ENCODE measurements around the gene UPK1B. TPM values are rescaled to one million over a fixed set of nuclear protein-coding genes. Genes with fewer than 3 reads are reported as not detected.
"Not testable (repeated sequence)": the region's sequence is repeated elsewhere in the genome, so short reads cannot be mapped to it uniquely, and the experiment has no call there.

The UPK1B gene
- under 1 TPM in 1 of 2 experiments, not detected in 1; 0.21 TPM for total RNA-seq

DNA sequence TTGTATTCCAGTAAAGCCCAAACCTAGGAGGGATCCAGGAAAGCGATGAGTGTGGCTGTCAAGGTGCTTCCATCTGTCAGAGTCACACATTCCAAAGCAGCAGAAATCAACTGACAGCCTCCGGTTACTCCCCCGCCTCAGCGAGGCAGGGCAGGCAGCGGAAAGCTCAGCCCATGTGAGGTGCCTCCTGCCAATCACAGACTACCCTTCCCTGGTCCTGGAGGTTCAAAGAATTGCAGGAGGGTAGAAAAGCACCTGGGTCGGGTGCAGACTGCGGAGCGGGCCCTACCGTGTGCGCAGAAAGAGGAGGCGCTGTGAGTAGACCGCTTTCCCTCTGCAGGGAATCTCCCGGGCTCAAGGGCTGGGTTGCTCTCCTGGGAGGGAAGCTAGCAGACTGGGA, at the start of gene UPK1B:
Gene UPK1B (plus strand): TSS at position 274 of the 400 bp plus-strand sequence. CDS start 13,144 bp downstream, outside the sequence.
- no peak for DNase-seq
- H3K9me3 Mint-ChIP-seq = no peaks in the 10 kb centered on the region

GRCh38 chr3:119125342-119125741, 48.1 kb upstream of the UPK1B start:
- intact Hi-C loops (cut with micrococcal nuclease) = no loop called here
- Mint-ChIP-seq H3K27me3 (ENCODE audit: low read depth) (no peaks in the 10 kb centered on the region), H3K9me3 (no peaks in the 10 kb centered on the region)

More for the DNA sequence above, at the start of gene UPK1B:
- Mint-ChIP-seq H3K4me1 (ENCODE audit: low read depth) (no peaks in the 10 kb centered on the region), H3K27me3 (ENCODE audit: low read depth) (peaks cover 2% of the 10 kb centered on the region), H3K36me3 (ENCODE audit: low read depth) (no peaks in the 10 kb centered on the region), H3K4me3 (no peak within 1 kb of the TSS), H3K27ac (no peak within 1 kb of the TSS)
- CTCF ChIA-PET = no interaction called here
- intact Hi-C loops (cut with micrococcal nuclease) = no loop called here

GRCh38 chr3:119125742-119126504, 47.5 kb upstream of the UPK1B start:
- no peaks in the 10 kb centered on the region for H3K4me1 Mint-ChIP-seq (ENCODE audit: low read depth)
- no peak for DNase-seq
- no peak overlapping the region for H3K27ac Mint-ChIP-seq
- no peaks in the 10 kb centered on the region for H3K9me3 Mint-ChIP-seq
- H3K4me3 Mint-ChIP-seq = no peak overlapping the region
- H3K27me3 Mint-ChIP-seq (ENCODE audit: low read depth) = no peaks in the 10 kb centered on the region
- CTCF ChIA-PET = no interaction called here
- intact Hi-C loops (cut with micrococcal nuclease) = no loop called here
- H3K36me3 Mint-ChIP-seq (ENCODE audit: low read depth) = no peaks in the 10 kb centered on the region

More at GRCh38 chr3:119125342-119125741, 48.1 kb upstream of the UPK1B start:
- CTCF ChIA-PET = interaction anchor here (1.1 kb wide), 1 partner anchor 21 kb away, joined by 4 read pairs; the partner anchor contains the start of gene TEX55
- H3K4me1 Mint-ChIP-seq (ENCODE audit: low read depth) = no peaks in the 10 kb centered on the region
- no peak overlapping the region for H3K27ac Mint-ChIP-seq
- H3K36me3 Mint-ChIP-seq (ENCODE audit: low read depth) = no peaks in the 10 kb centered on the region
- no peak for DNase-seq
- no peak overlapping the region for H3K4me3 Mint-ChIP-seq

DNA sequence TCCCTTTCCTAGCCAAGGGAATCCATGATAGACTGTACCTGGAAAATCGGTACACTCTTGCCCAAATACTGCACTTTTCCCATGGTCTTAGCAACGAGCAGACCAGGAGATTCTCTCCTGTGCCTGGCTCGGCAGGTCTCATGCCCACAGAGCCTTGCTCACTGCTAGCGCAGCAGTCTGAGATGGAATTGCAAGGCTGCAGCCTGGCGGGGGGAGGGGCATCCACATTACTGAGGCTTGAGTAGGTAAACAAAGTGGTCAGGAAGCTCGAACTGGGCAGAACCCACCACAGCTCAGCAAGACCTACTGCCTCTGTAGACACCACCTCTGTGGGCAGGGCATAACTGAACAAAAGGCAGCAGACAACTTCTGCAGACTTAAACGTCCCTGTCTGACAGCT, 43.1 kb upstream of the UPK1B start:
- H3K27me3 Mint-ChIP-seq (ENCODE audit: low read depth); H3K9me3 Mint-ChIP-seq; intact Hi-C loops (cut with micrococcal nuclease); H3K4me1 Mint-ChIP-seq (ENCODE audit: low read depth); H3K36me3 Mint-ChIP-seq (ENCODE audit: low read depth); DNase-seq; H3K27ac Mint-ChIP-seq; H3K4me3 Mint-ChIP-seq: not testable (repeated sequence)
- CTCF ChIA-PET = interaction anchor here (1.0 to 1.4 kb wide), 3 partner anchors 15 to 253 kb away, joined by 3 to 5 read pairs (median 4); no protein-coding TSS in a partner anchor

DNA sequence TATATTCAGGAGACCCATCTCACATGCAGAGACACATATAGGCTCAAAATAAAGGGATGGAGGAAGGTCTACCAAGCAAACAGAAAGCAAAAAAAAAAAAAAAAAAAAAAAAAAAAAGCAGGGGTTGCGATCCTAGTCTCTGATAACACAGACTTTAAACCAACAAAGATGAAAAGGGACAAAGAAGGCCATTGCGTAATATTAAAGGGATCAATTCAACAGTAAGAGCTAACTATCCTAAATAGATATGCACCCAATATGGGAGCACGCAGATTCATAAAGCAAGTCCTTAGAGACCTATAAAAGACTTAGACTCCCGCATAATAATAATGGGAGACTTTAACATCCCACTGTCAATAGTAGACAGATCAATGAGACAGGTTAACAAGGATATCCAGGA, 41.1 kb upstream of the UPK1B start:
- H3K36me3 Mint-ChIP-seq (ENCODE audit: low read depth); H3K27me3 Mint-ChIP-seq (ENCODE audit: low read depth); intact Hi-C loops (cut with micrococcal nuclease); DNase-seq; H3K9me3 Mint-ChIP-seq; H3K4me3 Mint-ChIP-seq; H3K27ac Mint-ChIP-seq; CTCF ChIA-PET; H3K4me1 Mint-ChIP-seq (ENCODE audit: low read depth): not testable (repeated sequence)

GRCh38 chr3:119139360-119139759, 34.0 kb upstream of the UPK1B start:
- H3K9me3 Mint-ChIP-seq; H3K27me3 Mint-ChIP-seq (ENCODE audit: low read depth); H3K4me3 Mint-ChIP-seq; H3K36me3 Mint-ChIP-seq (ENCODE audit: low read depth); H3K4me1 Mint-ChIP-seq (ENCODE audit: low read depth); H3K27ac Mint-ChIP-seq; intact Hi-C loops (cut with micrococcal nuclease); DNase-seq: not testable (repeated sequence)
- CTCF ChIA-PET = interaction anchor here (1.3 kb wide), 1 partner anchor 102 kb away, joined by 3 read pairs; no protein-coding TSS in a partner anchor

DNA sequence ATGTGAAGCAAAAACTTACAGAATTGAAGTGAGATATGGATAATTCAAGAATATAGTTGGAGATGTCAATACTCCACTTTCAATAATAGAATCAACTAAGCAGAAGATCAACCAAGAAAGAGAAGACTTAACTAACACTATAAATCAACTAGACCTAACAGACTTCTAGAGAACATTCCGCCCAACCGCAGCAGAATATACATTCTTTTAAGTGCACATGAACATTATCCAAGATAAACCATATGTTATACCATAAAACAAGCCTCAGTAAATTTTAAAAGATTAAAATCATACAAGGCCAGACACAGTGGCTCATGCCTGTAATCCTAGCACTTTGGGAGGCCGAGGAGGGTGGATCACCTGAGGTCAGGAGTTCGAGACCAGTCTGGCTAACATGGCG, 32.9 kb upstream of the UPK1B start:
- Mint-ChIP-seq H3K27ac (no peak overlapping the region), H3K9me3 (no peaks in the 10 kb centered on the region), H3K36me3 (ENCODE audit: low read depth) (no peaks in the 10 kb centered on the region), H3K27me3 (ENCODE audit: low read depth) (no peaks in the 10 kb centered on the region), H3K4me1 (ENCODE audit: low read depth) (peaks cover 2% of the 10 kb centered on the region), H3K4me3 (no peak overlapping the region)
- no peak for DNase-seq
- CTCF ChIA-PET = interaction anchor here (1.3 kb wide), 1 partner anchor 101 kb away, joined by 3 read pairs; no protein-coding TSS in a partner anchor
- intact Hi-C loops (cut with micrococcal nuclease) = no loop called here

DNA sequence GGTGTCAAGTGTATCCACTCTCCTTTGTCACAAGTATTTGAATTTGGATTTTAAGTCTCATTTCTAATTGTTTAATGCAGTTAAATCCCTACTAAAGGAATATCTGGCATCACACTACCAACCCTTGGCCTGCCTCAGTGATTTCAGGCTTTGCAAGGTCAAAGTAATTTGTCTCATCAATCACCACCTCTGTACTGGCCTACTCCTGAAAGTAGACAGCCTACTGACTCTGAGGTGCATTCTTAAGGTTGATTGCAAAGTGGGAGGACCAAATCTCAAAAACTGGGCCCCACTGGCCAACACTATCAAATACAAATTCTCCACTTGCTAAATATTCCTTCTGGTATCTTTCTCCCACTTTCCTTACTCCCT, 28.3 kb upstream of the UPK1B start:
- no peaks in the 10 kb centered on the region for H3K36me3 Mint-ChIP-seq (ENCODE audit: low read depth)
- no peak for DNase-seq
- no peak overlapping the region for H3K4me3 Mint-ChIP-seq
- intact Hi-C loops (cut with micrococcal nuclease) = loop anchor here (1.0 kb wide), 4 partner anchors 96 to 536 kb away; no protein-coding TSS in a partner anchor
- H3K9me3 Mint-ChIP-seq = no peaks in the 10 kb centered on the region
- H3K27ac Mint-ChIP-seq = no peak overlapping the region
- CTCF ChIA-PET = interaction anchor here (0.9 to 4.7 kb wide), 15 partner anchors 15 to 536 kb away, joined by 3 to 89 read pairs (median 4); partner anchors contain the start of genes B4GALT4 and CD80
- H3K27me3 Mint-ChIP-seq (ENCODE audit: low read depth) = no peaks in the 10 kb centered on the region
- H3K4me1 Mint-ChIP-seq (ENCODE audit: low read depth) = peaks cover 5% of the 10 kb centered on the region

DNA sequence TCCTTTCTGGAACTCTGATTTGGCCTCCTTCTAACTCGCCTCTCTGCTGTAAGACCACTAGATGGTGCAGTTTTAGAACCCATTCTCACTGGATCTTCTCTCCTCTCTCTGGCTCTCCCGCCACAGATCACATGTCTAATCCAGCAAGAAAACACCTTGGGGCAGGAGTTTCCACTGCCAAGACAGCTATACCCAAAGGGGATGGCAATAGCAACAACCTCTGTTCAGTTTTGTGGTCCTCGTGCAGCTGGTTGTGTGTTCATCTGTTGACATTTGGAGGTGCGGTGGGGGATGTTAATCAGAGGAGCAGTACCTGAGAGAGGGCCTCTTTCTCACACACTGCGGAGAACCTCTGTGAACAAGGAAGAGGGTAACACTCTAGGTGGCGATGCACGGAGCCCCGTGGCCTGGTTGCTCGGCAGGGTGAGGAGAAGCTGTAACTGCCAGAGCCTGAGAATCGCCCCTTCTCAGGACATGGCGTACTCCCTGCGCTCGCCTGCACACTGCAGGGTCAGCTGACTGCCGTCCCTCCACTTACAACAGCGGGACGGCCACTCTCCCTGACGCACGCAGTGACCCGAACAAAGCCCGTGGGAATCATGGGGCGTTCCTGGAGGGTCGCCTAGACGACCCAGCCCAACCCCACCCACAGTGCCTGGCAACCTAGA, 27.8 kb upstream of the UPK1B start, which contains the start of gene TEX55:
Gene TEX55 (plus strand): TSS at position 666 of the 668 bp plus-strand sequence. CDS start 25 bp downstream, outside the sequence.
- DNase-seq = peak; percentile 31
- no peaks in the 10 kb centered on the region for H3K36me3 Mint-ChIP-seq (ENCODE audit: low read depth)
- CTCF ChIA-PET = interaction anchor here (0.6 to 4.7 kb wide), 16 partner anchors 16 to 535 kb away, joined by 3 to 89 read pairs (median 4); partner anchors contain the start of genes B4GALT4 and CD80
- intact Hi-C loops (cut with micrococcal nuclease) = loop anchor here (1.0 kb wide), 4 partner anchors 96 to 536 kb away; no protein-coding TSS in a partner anchor
- H3K27ac Mint-ChIP-seq = no peak within 1 kb of the TSS
- no peak within 1 kb of the TSS for H3K4me3 Mint-ChIP-seq
- H3K27me3 Mint-ChIP-seq (ENCODE audit: low read depth) = no peaks in the 10 kb centered on the region
- H3K4me1 Mint-ChIP-seq (ENCODE audit: low read depth) = peaks cover 5% of the 10 kb centered on the region
- no peaks in the 10 kb centered on the region for H3K9me3 Mint-ChIP-seq

DNA sequence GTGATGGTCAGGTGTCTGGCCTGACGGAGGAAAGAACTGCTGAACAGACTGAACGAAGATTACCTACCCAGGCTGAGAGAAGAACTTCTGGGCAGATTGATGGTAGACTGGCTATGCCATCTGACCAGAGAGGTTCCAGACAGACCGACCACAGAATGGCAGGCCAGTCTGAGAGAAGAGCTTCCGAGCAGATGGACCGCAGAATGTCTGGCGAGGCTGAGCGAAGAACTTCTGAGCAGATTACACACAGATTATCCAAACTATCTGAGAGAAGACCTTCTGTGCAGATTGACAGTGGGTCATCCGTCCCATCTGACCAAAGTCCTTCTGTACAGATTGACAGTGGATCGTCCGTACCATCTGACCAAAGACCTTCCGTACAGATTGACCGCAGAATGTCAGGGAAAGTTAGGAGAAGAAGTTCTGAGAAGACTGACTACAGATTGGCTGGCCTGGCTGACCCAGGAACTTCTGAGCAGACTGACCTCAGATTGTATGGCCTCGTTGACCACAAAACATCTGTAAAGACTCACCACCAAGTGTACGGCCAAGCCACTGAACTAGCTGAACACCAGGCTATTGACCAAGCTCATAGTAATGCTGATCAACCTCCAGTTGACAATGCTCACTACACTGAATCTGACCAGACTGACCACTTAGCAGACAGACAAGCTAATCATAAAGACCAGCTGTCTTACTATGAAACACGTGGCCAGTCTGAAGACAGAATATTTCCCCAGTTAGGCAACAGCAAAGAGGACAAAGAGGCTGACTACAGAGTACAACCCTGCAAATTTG, 26.6 kb upstream of the UPK1B start:
- Mint-ChIP-seq H3K9me3 (no peaks in the 10 kb centered on the region), H3K36me3 (ENCODE audit: low read depth) (no peaks in the 10 kb centered on the region), H3K4me1 (ENCODE audit: low read depth) (peaks cover 5% of the 10 kb centered on the region), H3K4me3 (no peak overlapping the region), H3K27me3 (ENCODE audit: low read depth) (no peaks in the 10 kb centered on the region), H3K27ac (no peak overlapping the region)
- intact Hi-C loops (cut with micrococcal nuclease) = no loop called here
- no peak for DNase-seq
- CTCF ChIA-PET = interaction anchor here (1.0 to 4.7 kb wide), 9 partner anchors 22 to 534 kb away, joined by 3 to 89 read pairs (median 3); partner anchors contain the start of gene B4GALT4

DNA sequence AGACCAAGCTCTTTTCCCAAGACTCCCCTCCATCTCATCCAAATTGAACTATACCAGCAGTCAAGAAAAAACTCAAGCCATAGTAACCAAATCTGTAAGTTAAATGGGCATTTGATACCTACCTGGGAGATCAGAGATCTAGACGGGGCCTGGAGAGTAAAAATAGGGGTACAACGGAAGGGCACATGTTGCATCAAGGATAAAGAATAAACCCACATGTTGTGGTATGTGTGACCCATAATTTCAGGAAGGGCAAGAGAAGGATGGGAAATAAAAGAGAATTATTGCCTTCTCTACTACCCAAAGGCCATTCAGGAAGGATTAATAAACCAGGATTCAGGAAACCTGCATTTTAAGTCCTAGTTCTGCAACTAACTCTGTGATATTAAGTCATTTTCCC, 25.9 kb upstream of the UPK1B start:
- H3K9me3 Mint-ChIP-seq = no peaks in the 10 kb centered on the region
- no peaks in the 10 kb centered on the region for H3K27me3 Mint-ChIP-seq (ENCODE audit: low read depth)
- H3K4me1 Mint-ChIP-seq (ENCODE audit: low read depth) = peaks cover 5% of the 10 kb centered on the region
- CTCF ChIA-PET = interaction anchor here (1.0 to 4.7 kb wide), 3 partner anchors 93 to 127 kb away, joined by 3 to 89 read pairs (median 12); partner anchors contain the start of gene B4GALT4
- intact Hi-C loops (cut with micrococcal nuclease) = no loop called here
- no peak overlapping the region for H3K4me3 Mint-ChIP-seq
- no peaks in the 10 kb centered on the region for H3K36me3 Mint-ChIP-seq (ENCODE audit: low read depth)
- DNase-seq = no peak
- no peak overlapping the region for H3K27ac Mint-ChIP-seq
